T-helper 9 cell (primary cell): ENCODE measurements around the gene CNOT11.

Source experiments
- DNase-seq: peaks from one replicate; pipeline ENCODE4 v3.0.0-alpha.2; 2020

The CNOT11 gene

GRCh38 chr2:101282980-101283379 is 30.3 kb downstream of the CNOT11 start:
- DNase-seq, result no peak

- DNase-seq, result no peak
These were observed 34.0 kb downstream of the CNOT11 start for GRCh38 chr2:101286684-101287083.

- no peak for DNase-seq
These were observed 34.6 kb downstream of the CNOT11 start for GRCh38 chr2:101287303-101287702.

- DNase-seq, result no peak
These were observed 38.0 kb downstream of the CNOT11 start for GRCh38 chr2:101290711-101291110.

GRCh38 chr2:101291973-101292372 is 39.3 kb downstream of the CNOT11 start:
- no peak for DNase-seq

GRCh38 chr2:101293544-101293943 is 40.9 kb downstream of the CNOT11 start:
- no peak for DNase-seq

- no peak for DNase-seq
These were observed 42.2 kb downstream of the CNOT11 start for GRCh38 chr2:101294861-101295260.

GRCh38 chr2:101295895-101296294 is 43.2 kb downstream of the CNOT11 start:
- DNase-seq, result no peak

GRCh38 chr2:101296371-101296770 is 43.7 kb downstream of the CNOT11 start:
- no peak for DNase-seq

GRCh38 chr2:101297383-101297782 is 44.7 kb downstream of the CNOT11 start:
- no peak for DNase-seq

- no peak for DNase-seq
These were observed 46.9 kb downstream of the CNOT11 start for GRCh38 chr2:101299604-101300003.

- DNase-seq, result no peak
These were observed 47.5 kb downstream of the CNOT11 start for GRCh38 chr2:101300164-101300563.

GRCh38 chr2:101300836-101301235 is 48.1 kb downstream of the CNOT11 start:
- no peak for DNase-seq

- no peak for DNase-seq
These were observed 49.3 kb downstream of the CNOT11 start for GRCh38 chr2:101302016-101302415.

- DNase-seq, result no peak
These were observed 51.0 kb downstream of the CNOT11 start for GRCh38 chr2:101303688-101304087.

- DNase-seq, result no peak
These were observed 52.3 kb downstream of the CNOT11 start for GRCh38 chr2:101305035-101305434.

- DNase-seq, result no peak
These were observed 52.9 kb downstream of the CNOT11 start for GRCh38 chr2:101305492-101306078.

GRCh38 chr2:101306410-101306809 is 53.7 kb downstream of the CNOT11 start:
- DNase-seq, result no peak

GRCh38 chr2:101307503-101307902 is 54.8 kb downstream of the CNOT11 start:
- no peak for DNase-seq

- DNase-seq, result peak; percentile 15
These were observed 55.3 kb downstream of the CNOT11 start for GRCh38 chr2:101307950-101308431.

- peak; percentile 91 for DNase-seq
These were observed 55.9 kb downstream of the CNOT11 start, which contains the start of gene RNF149 for GRCh38 chr2:101308432-101309210. Gene RNF149, minus strand, starts transcription at chr2:101308701. Its CDS starts 113 bp downstream, at chr2:101308588.

GRCh38 chr2:101310090-101310833 is 57.6 kb downstream of the CNOT11 start:
- no peak for DNase-seq
